Ascending aorta (tissue), 2 donors: ENCODE data around the gene CYB561A3. TPM values are rescaled to one million over a fixed set of nuclear protein-coding genes. Genes with fewer than 3 reads are reported as not detected.

Experiments used
- DNase-seq, 2 donors: peaks; one replicate each; pipeline ENCODE4 v3.0.0-alpha.2; 2019; ENCODE audit warnings: low spot score in 2 of 2
- H3K27ac ChIP-seq, 2 donors: fragments of 200-600 bp; sonication (generic); one replicate each; pipeline ENCODE4 v1.5.1; 2016 to 2017; ENCODE audit warnings: mild to moderate bottlenecking in 1 of 2
- H3K27me3 ChIP-seq: fragments of 200-600 bp; sonication (generic); one replicate; pipeline ENCODE4 v1.5.1; 2017
- H3K36me3 ChIP-seq, 2 donors: fragments of 200-600 bp; sonication (generic); one replicate each; pipeline ENCODE4 v1.5.1; 2016
- H3K4me1 ChIP-seq, 2 donors: fragments of 200-600 bp; sonication (generic); one replicate each; pipeline ENCODE4 v1.5.1; 2016 to 2017; ENCODE audit warnings: mild to moderate bottlenecking in 1 of 2
- H3K4me3 ChIP-seq, 2 donors: fragments of 200-600 bp; sonication (generic); one replicate each; pipeline ENCODE4 v1.5.1; 2016 to 2017; ENCODE audit warnings: mild to moderate bottlenecking in 1 of 2
- H3K9me3 ChIP-seq, 2 donors: fragments of 200-600 bp; sonication (generic); one replicate each; pipeline ENCODE4 v1.5.1; 2016
- CTCF ChIP-seq, 3 experiments: fragments of 200-600 bp in 2 of 3; fragments of 450-650 bp in 1 of 3; sonication (generic) in 2 of 3; IDR thresholded peaks; one replicate each; pipeline ENCODE4 v1.5.1; 2016 to 2019; ENCODE audit warnings: antibody characterized with exemption in 3 of 3, mild to moderate bottlenecking in 1 of 3, moderate library complexity in 1 of 3
- intact Hi-C: fragments of 100-400 bp; cut with DNase I; formaldehyde crosslinking; loops from one replicate; pipeline ENCODE4 v1.15.1; 2023
- total RNA-seq: library from RNA; depleted of rRNA; stranded (reverse); fragments of >200 nt; gene quantifications from one replicate; pipeline ENCODE4 v1.1.0, GENCODE V29; 2016

The CYB561A3 gene
- total RNA-seq, 1 donor from 2014 or later = 215 TPM

- H3K27ac ChIP-seq = no peak overlapping the region
- peaks cover 39 to 62% of the 10 kb centered on the region in 2 donors for H3K36me3 ChIP-seq
- H3K4me3 ChIP-seq = no peak overlapping the region
- no peaks in the 10 kb centered on the region for H3K9me3 ChIP-seq
- intact Hi-C loops = no loop called here
- H3K27me3 ChIP-seq = no peaks in the 10 kb centered on the region
- no peak for DNase-seq
- TF ChIP-seq CTCF (IDR thresholded peaks at IDR 0.05) = no peak
- peaks cover 0 to 11% of the 10 kb centered on the region in 2 donors for H3K4me1 ChIP-seq
Measured at GRCh38 chr11:61328351-61328750, 33.3 kb downstream of the CYB561A3 start.

- no peaks in the 10 kb centered on the region for H3K9me3 ChIP-seq
- no peak overlapping the region for H3K27ac ChIP-seq
- H3K27me3 ChIP-seq = no peaks in the 10 kb centered on the region
- no peak for TF ChIP-seq CTCF (IDR thresholded peaks at IDR 0.05)
- intact Hi-C loops = no loop called here
- DNase-seq = no peak
- peaks cover 0 to 11% of the 10 kb centered on the region in 2 donors for H3K4me1 ChIP-seq
- H3K36me3 ChIP-seq = peaks cover 46 to 68% of the 10 kb centered on the region in 2 donors
- no peak overlapping the region for H3K4me3 ChIP-seq
Measured at GRCh38 chr11:61327669-61328071, 34.0 kb downstream of the CYB561A3 start.

- Histone ChIP-seq H3K36me3 (peaks cover 64 to 87% of the 10 kb centered on the region in 2 donors), H3K4me3 (no peak overlapping the region), H3K9me3 (no peaks in the 10 kb centered on the region), H3K4me1 (no peaks in the 10 kb centered on the region), H3K27me3 (no peaks in the 10 kb centered on the region), H3K27ac (no peak overlapping the region)
- intact Hi-C loops = no loop called here
- no peak for TF ChIP-seq CTCF (IDR thresholded peaks at IDR 0.05)
- DNase-seq = no peak
Measured at GRCh38 chr11:61325649-61326414, 35.9 kb downstream of the CYB561A3 start.

- no peaks in the 10 kb centered on the region for H3K4me1 ChIP-seq
- peaks cover 89 to 91% of the 10 kb centered on the region in 2 donors for H3K36me3 ChIP-seq
- H3K4me3 ChIP-seq = no peak overlapping the region
- intact Hi-C loops = no loop called here
- no peak for TF ChIP-seq CTCF (IDR thresholded peaks at IDR 0.05)
- no peak overlapping the region for H3K27ac ChIP-seq
- H3K9me3 ChIP-seq = no peaks in the 10 kb centered on the region
- no peak for DNase-seq
- no peaks in the 10 kb centered on the region for H3K27me3 ChIP-seq
Measured at GRCh38 chr11:61315260-61315659, 46.4 kb downstream of the CYB561A3 start.

- no peak overlapping the region for H3K4me3 ChIP-seq
- no peaks in the 10 kb centered on the region for H3K4me1 ChIP-seq
- H3K36me3 ChIP-seq = peaks cover 94 to 97% of the 10 kb centered on the region in 2 donors
- no peak overlapping the region for H3K27ac ChIP-seq
- TF ChIP-seq CTCF (IDR thresholded peaks at IDR 0.05) = no peak
- H3K27me3 ChIP-seq = no peaks in the 10 kb centered on the region
- H3K9me3 ChIP-seq = no peaks in the 10 kb centered on the region
- no peak for DNase-seq
- intact Hi-C loops = no loop called here
Measured at GRCh38 chr11:61310749-61311148, 50.9 kb downstream of the CYB561A3 start.
